Fibroblast of villous mesenchyme (primary cell): ENCODE results near the gene IFITM5. TPM values are rescaled to one million over a fixed set of nuclear protein-coding genes. Genes with fewer than 3 reads are reported as not detected.

Source experiments
- DNase-seq: peaks from one replicate; pipeline ENCODE4 v3.0.0-alpha.2; 2010; ENCODE audit warnings: low read depth
- H3K4me3 ChIP-seq: 2 replicates; pipeline ENCODE4 v1.5.1; 2011; ENCODE audit warnings: low read depth, mild to moderate bottlenecking, low read length
- total RNA-seq: library from RNA; depleted of rRNA; stranded (reverse); fragments of >200 nt; gene quantifications from 2 replicates; pipeline ENCODE4 v1.2.3, GENCODE V29; 2012
- TF ChIP-seq, protein P1 (sequence below): IDR thresholded peaks from 2 replicates; pipeline ENCODE4 v1.5.1; 2012; ENCODE audit warnings: low read depth, mild to moderate bottlenecking, low read length; ENCODE audit not compliant: insufficient read depth

Gene IFITM5
- total RNA-seq = not detected in 2 replicates

DNA sequence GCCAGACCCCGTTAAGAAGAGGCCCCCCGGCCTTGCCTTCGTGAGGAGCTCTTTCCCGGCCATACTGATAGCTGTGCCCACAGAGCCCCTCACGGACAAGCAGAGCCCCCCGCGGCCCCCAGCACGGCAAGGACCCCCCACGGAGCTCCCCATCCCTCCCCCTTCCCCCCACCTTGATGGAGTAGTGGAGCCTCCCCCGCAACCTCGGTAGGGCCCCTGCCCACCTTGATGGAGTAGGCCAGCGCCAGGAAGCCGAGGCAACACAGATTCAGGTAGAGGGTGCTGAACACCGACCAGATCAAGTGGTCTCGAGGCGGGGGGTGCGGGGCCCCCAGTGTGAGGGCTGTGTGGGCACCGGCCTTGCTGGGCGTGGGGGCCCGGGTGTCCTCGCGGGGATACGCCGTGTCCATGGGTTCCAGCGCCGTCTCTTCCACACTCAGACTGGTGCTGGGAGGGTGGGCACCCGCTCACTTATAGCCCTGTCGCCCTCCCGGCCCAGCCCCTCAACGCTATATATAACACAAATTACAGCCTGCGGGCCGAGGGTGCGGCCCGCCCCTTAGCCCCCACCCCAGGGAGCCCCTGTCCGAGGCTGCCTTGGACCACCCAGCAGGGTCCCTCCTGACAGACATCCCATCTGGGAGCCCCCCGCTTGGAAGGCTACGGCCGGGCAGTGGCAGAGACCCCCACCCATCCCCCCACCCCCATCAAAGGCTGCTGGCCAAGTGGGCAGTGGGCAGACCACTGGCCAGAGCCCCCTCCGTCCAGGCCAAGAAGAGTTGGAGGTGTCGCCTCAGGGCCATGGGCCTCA is at the start of gene IFITM5:
Gene IFITM5, minus strand, starts transcription at position 446 of the 811 bp plus-strand sequence. Its CDS starts 36 bp downstream, at position 410.
- no peak for DNase-seq
- H3K4me3 ChIP-seq = no peak within 1 kb of the TSS
- TF ChIP-seq, protein P1, sequence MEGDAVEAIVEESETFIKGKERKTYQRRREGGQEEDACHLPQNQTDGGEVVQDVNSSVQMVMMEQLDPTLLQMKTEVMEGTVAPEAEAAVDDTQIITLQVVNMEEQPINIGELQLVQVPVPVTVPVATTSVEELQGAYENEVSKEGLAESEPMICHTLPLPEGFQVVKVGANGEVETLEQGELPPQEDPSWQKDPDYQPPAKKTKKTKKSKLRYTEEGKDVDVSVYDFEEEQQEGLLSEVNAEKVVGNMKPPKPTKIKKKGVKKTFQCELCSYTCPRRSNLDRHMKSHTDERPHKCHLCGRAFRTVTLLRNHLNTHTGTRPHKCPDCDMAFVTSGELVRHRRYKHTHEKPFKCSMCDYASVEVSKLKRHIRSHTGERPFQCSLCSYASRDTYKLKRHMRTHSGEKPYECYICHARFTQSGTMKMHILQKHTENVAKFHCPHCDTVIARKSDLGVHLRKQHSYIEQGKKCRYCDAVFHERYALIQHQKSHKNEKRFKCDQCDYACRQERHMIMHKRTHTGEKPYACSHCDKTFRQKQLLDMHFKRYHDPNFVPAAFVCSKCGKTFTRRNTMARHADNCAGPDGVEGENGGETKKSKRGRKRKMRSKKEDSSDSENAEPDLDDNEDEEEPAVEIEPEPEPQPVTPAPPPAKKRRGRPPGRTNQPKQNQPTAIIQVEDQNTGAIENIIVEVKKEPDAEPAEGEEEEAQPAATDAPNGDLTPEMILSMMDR = no peak

DNA sequence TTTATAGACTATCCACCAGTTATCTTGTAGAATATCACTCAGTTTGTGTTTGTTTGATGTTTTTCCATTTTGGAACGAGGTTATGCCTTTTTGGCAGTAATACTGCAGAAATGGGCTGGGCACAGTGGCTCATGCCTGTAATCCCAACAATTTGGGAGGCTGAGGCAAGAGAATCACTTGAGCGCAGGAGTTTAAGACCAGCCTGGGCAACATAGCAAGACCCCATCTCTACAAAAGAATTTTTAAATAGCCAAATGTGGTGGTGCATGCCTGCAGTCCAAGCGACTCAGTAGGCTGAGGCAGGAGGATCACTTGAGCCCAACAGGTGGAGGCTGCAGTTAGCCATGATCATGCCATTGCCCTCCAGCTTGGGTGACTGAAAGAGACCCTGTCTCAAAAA is 47.2 kb upstream of the IFITM5 start:
- no peak for DNase-seq
- TF ChIP-seq, protein P1 = no peak
- no peak overlapping the region for H3K4me3 ChIP-seq

DNA sequence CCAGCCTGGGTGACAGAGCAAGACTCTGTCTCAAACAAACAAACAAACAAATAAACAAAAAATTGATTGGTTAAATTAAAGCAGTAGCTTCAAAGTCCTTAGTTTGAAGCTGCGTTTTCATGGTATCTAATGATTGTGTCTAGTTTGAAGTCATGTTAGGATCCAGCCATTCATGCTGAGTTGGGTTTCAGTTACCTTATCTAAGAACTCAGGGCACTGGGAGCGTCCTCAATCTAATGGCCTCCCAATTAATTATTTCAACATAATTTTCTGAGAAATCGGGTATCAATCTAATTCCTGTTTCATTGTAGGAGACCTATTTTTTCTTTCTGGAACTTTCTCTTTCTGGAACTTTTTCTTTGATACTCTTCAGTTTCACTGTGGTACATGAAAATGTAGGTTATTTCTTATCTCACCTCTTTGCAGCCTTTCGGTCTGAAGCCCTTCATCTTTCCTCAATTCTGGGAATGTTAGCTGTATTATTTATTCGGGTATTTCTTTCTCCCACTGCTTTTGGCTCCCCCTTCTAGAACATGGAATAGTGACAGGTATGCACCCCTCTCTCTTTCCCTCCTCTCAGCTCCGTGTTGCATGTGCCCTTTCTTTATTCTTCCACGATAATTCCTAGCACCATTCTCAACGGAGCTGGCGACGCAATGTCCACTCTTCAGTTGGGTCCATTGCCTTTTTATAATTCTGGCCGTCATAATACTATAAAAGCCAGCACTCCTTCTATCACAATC is 45.7 kb upstream of the IFITM5 start:
- DNase-seq = no peak
- TF ChIP-seq, protein P1 = no peak
- no peak overlapping the region for H3K4me3 ChIP-seq

DNA sequence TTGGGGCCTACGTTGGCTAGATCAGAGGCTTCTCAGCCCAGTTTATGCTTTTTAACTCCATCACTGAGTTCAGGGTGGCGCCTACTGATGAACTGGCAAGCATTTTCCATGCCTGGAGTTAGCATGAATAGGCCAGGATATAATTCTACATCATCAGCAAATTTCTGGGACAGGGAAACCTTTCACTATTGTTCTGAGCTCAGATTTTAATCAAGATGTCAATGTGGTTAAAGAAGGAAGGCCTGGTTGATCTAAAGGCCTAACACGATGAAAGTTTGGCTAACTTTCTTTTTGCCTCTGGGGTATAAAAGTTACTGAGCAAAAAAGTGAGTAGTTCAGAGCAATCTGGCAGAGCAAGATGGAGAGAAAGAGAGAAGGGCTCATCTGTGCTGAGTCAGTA is 43.0 kb upstream of the IFITM5 start:
- no peak for DNase-seq
- TF ChIP-seq, protein P1 = no peak
- no peak overlapping the region for H3K4me3 ChIP-seq

DNA sequence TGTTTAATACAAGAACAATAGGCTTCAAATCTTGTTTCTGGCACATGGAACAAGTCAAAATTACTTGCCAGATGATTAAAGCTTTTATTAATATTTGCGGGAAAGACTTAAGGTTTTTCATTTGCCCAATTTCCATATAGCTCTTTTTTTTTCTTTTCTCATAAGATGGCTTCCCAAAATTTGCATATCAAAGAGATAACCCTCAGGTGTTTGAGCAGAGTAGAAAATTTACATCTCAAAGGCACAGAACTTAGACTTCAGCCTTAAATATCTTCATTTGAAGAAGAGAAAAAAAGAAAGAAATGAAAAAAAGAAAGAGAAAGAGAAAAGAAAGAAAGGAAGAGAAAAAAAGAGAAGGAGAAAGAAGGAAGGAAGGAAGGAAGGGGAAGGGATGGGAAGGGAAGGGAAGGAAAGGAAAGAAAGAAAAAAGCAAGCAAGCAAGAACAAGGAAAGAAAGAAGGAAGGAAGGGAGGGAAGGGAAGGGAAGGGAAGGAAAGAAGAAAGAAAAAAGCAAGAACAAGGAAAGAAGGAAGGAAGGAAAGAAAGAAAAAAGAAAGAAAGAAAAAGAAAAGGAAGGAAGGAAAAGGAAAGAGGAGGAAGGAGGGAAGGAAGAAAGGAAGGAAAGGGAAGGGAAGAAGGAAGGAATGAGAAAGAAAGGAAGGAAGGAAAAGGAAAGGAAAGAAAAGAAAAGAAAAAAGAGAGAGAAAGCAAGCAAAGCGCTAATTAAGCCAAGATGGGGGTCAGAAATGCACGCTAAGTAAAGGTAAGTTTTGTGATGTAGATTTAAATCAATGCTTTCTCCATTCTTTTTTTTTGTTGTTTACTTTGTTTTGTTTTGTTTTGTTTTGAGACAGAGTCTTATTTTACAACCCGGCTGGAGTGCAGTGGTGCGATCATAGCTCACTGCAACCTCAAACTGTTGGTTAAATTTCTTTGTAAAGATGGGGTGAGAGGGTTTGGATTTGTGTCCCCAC is 41.5 kb upstream of the IFITM5 start:
- H3K4me3 ChIP-seq = no peak overlapping the region
- no peak for DNase-seq
- TF ChIP-seq, protein P1 = no peak

GRCh38 chr11:339963-340362 is 40.6 kb upstream of the IFITM5 start:
- no peak overlapping the region for H3K4me3 ChIP-seq
- TF ChIP-seq, protein P1 = no peak
- no peak for DNase-seq
